SK-N-SH treated with all-trans-retinoic acid at 6 μM for 48 hours (cell line): ENCODE results near the gene GYG1.

Experiments
- ATAC-seq: fragments of 200-7000 bp; cut with Tn5 transposase; 3 replicates; pipeline ENCODE4 v1.9.1; 2020; ENCODE audit warnings: mild to moderate bottlenecking, moderate library complexity
- ARNTL ChIP-seq: fragments of 450-650 bp; formaldehyde crosslinking; IDR thresholded peaks from 2 replicates; pipeline ENCODE4 v1.5.0; 2020; ENCODE audit warnings: low read depth, mild to moderate bottlenecking, moderate library complexity, borderline replicate concordance
- BACH2 ChIP-seq: fragments of 250-450 bp; sonication (Bioruptor Pico); IDR thresholded peaks from 2 replicates; pipeline ENCODE4 v1.9.0; 2021; ENCODE audit warnings: mild to moderate bottlenecking, borderline replicate concordance
- CSDC2 ChIP-seq: fragments of 250-450 bp; sonication (Bioruptor Pico); IDR thresholded peaks from 2 replicates; pipeline ENCODE4 v1.5.0; 2020; ENCODE audit warnings: mild to moderate bottlenecking, moderate library complexity
- ESRRG ChIP-seq: fragments of 250-450 bp; sonication (Bioruptor Pico); IDR thresholded peaks from 2 replicates; pipeline ENCODE4 v1.6.1; 2021; ENCODE audit warnings: mild to moderate bottlenecking
- GLIS3 ChIP-seq: fragments of 250-450 bp; sonication (Bioruptor Pico); IDR thresholded peaks from 2 replicates; pipeline ENCODE4 v1.5.0; 2020; ENCODE audit warnings: mild to moderate bottlenecking, moderate library complexity
- RARB ChIP-seq: fragments of 250-450 bp; sonication (Bioruptor Pico); IDR thresholded peaks from 2 replicates; pipeline ENCODE4 v1.8.0; 2021; ENCODE audit warnings: mild to moderate bottlenecking, moderate library complexity
- SNAI2 ChIP-seq: fragments of 250-450 bp; sonication (Bioruptor Pico); IDR thresholded peaks from 2 replicates; pipeline ENCODE4 v1.5.0; 2020; ENCODE audit warnings: mild to moderate bottlenecking, moderate library complexity
- TCF4 ChIP-seq: fragments of 250-450 bp; sonication (Bioruptor Pico); IDR thresholded peaks from 2 replicates; pipeline ENCODE4 v1.8.0; 2021; ENCODE audit warnings: mild to moderate bottlenecking, moderate library complexity, borderline replicate concordance
- TOX ChIP-seq: fragments of 250-450 bp; sonication (Bioruptor Pico); IDR thresholded peaks from 2 replicates; pipeline ENCODE4 v1.8.0; 2021; ENCODE audit warnings: mild to moderate bottlenecking, moderate library complexity, borderline replicate concordance
- ZC3H10 ChIP-seq: fragments of 250-450 bp; sonication (Bioruptor Pico); IDR thresholded peaks from 2 replicates; pipeline ENCODE4 v1.5.1; 2021; ENCODE audit warnings: mild to moderate bottlenecking, moderate library complexity
- ZFP30 ChIP-seq: fragments of 450-650 bp; formaldehyde crosslinking; IDR thresholded peaks from 2 replicates; pipeline ENCODE4 v1.5.0; 2022; ENCODE audit warnings: mild to moderate bottlenecking, moderate library complexity
- ZNF565 ChIP-seq: fragments of 450-650 bp; formaldehyde crosslinking; conservative IDR thresholded peaks from 2 replicates; pipeline ENCODE4 v1.5.0; 2020; ENCODE audit warnings: low read depth, mild to moderate bottlenecking, moderate library complexity
- ZNF70 ChIP-seq: fragments of 450-650 bp; formaldehyde crosslinking; IDR thresholded peaks from 2 replicates; pipeline ENCODE4 v1.5.0; 2020; ENCODE audit warnings: mild to moderate bottlenecking, moderate library complexity
- ZNF8 ChIP-seq: fragments of 450-650 bp; formaldehyde crosslinking; IDR thresholded peaks from 2 replicates; pipeline ENCODE4 v1.5.0; 2020; ENCODE audit warnings: mild to moderate bottlenecking, moderate library complexity
- TF ChIP-seq, protein P1 (sequence below): fragments of 250-450 bp; sonication (Bioruptor Pico); IDR thresholded peaks from 2 replicates; pipeline ENCODE4 v1.5.1; 2021; ENCODE audit warnings: mild to moderate bottlenecking, moderate library complexity
- TF ChIP-seq, protein P2 (sequence below): fragments of 250-450 bp; sonication (Bioruptor Pico); IDR thresholded peaks from 2 replicates; pipeline ENCODE4 v1.5.0; 2020; ENCODE audit warnings: mild to moderate bottlenecking, moderate library complexity
- TF ChIP-seq, protein P3 (sequence below): fragments of 250-450 bp; sonication (Bioruptor Pico); IDR thresholded peaks from 2 replicates; pipeline ENCODE4 v1.8.0; 2021; ENCODE audit warnings: low read depth, mild to moderate bottlenecking, moderate library complexity, borderline replicate concordance
- TF ChIP-seq, protein P4 (sequence below): fragments of 250-450 bp; sonication (Bioruptor Pico); IDR thresholded peaks from 2 replicates; pipeline ENCODE4 v1.8.0; 2020; ENCODE audit warnings: mild to moderate bottlenecking, moderate library complexity, borderline replicate concordance

Gene GYG1

DNA sequence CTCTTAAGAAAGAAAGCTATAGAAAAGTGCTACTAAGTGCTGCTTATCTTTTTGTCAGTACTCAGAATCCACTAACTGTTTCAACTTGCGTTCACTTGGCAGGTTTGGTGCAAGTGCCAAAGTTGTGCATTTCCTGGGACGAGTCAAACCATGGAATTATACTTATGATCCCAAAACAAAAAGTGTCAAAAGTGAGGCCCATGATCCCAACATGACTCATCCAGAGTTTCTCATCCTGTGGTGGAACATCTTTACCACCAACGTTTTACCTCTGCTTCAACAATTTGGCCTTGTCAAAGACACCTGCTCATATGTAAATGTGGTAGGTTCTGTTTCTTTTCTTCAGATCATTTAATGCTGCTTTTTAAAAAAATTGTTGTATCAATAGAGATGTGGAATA lies 32.6 kb downstream of the GYG1 start:
- TF ChIP-seq, protein P1, sequence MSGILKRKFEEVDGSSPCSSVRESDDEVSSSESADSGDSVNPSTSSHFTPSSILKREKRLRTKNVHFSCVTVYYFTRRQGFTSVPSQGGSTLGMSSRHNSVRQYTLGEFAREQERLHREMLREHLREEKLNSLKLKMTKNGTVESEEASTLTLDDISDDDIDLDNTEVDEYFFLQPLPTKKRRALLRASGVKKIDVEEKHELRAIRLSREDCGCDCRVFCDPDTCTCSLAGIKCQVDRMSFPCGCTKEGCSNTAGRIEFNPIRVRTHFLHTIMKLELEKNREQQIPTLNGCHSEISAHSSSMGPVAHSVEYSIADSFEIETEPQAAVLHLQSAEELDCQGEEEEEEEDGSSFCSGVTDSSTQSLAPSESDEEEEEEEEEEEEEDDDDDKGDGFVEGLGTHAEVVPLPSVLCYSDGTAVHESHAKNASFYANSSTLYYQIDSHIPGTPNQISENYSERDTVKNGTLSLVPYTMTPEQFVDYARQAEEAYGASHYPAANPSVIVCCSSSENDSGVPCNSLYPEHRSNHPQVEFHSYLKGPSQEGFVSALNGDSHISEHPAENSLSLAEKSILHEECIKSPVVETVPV (CRISPR knock-in tag), result no peak
- TF ChIP-seq RARB (no peak), CSDC2 (CRISPR knock-in tag) (no peak), ZFP30 (no peak), GLIS3 (CRISPR knock-in tag) (no peak), ARNTL (no peak)
- no peak for ATAC-seq

DNA sequence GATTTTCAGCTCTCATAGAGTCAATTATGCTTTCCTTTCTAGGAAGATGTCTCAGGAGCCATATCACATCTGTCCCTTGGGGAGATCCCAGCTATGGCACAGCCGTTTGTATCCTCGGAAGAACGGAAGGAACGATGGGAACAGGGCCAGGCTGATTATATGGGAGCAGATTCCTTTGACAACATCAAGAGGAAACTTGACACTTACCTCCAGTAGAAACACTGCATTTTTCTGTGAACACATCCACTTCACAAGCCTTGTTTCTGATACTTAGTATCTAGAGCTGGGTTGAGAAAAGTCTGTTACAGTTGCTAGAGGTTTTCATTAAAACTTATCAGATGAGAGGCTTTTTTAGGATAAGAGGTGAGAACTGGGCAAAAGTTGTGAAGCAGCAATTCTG lies 35.4 kb downstream of the GYG1 start:
- no peak for ATAC-seq
- TF ChIP-seq ARNTL (no peak), GLIS3 (CRISPR knock-in tag) (no peak), CSDC2 (CRISPR knock-in tag) (no peak), TCF4 (CRISPR knock-in tag) (no peak), SNAI2 (CRISPR knock-in tag) (no peak), ZNF565 (CRISPR knock-in tag) (no peak), BACH2 (CRISPR knock-in tag) (no peak)
- TF ChIP-seq, protein P2, sequence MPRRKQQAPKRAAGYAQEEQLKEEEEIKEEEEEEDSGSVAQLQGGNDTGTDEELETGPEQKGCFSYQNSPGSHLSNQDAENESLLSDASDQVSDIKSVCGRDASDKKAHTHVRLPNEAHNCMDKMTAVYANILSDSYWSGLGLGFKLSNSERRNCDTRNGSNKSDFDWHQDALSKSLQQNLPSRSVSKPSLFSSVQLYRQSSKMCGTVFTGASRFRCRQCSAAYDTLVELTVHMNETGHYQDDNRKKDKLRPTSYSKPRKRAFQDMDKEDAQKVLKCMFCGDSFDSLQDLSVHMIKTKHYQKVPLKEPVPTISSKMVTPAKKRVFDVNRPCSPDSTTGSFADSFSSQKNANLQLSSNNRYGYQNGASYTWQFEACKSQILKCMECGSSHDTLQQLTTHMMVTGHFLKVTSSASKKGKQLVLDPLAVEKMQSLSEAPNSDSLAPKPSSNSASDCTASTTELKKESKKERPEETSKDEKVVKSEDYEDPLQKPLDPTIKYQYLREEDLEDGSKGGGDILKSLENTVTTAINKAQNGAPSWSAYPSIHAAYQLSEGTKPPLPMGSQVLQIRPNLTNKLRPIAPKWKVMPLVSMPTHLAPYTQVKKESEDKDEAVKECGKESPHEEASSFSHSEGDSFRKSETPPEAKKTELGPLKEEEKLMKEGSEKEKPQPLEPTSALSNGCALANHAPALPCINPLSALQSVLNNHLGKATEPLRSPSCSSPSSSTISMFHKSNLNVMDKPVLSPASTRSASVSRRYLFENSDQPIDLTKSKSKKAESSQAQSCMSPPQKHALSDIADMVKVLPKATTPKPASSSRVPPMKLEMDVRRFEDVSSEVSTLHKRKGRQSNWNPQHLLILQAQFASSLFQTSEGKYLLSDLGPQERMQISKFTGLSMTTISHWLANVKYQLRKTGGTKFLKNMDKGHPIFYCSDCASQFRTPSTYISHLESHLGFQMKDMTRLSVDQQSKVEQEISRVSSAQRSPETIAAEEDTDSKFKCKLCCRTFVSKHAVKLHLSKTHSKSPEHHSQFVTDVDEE (CRISPR knock-in tag), result no peak
- TF ChIP-seq, protein P1 (CRISPR knock-in tag), result no peak
- TF ChIP-seq, protein P3, sequence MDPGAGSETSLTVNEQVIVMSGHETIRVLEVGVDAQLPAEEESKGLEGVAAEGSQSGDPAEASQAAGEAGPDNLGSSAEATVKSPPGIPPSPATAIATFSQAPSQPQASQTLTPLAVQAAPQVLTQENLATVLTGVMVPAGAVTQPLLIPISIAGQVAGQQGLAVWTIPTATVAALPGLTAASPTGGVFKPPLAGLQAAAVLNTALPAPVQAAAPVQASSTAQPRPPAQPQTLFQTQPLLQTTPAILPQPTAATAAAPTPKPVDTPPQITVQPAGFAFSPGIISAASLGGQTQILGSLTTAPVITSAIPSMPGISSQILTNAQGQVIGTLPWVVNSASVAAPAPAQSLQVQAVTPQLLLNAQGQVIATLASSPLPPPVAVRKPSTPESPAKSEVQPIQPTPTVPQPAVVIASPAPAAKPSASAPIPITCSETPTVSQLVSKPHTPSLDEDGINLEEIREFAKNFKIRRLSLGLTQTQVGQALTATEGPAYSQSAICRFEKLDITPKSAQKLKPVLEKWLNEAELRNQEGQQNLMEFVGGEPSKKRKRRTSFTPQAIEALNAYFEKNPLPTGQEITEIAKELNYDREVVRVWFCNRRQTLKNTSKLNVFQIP (CRISPR knock-in tag), result no peak
- TF ChIP-seq, protein P4, sequence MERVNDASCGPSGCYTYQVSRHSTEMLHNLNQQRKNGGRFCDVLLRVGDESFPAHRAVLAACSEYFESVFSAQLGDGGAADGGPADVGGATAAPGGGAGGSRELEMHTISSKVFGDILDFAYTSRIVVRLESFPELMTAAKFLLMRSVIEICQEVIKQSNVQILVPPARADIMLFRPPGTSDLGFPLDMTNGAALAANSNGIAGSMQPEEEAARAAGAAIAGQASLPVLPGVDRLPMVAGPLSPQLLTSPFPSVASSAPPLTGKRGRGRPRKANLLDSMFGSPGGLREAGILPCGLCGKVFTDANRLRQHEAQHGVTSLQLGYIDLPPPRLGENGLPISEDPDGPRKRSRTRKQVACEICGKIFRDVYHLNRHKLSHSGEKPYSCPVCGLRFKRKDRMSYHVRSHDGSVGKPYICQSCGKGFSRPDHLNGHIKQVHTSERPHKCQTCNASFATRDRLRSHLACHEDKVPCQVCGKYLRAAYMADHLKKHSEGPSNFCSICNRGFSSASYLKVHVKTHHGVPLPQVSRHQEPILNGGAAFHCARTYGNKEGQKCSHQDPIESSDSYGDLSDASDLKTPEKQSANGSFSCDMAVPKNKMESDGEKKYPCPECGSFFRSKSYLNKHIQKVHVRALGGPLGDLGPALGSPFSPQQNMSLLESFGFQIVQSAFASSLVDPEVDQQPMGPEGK, result no peak

DNA sequence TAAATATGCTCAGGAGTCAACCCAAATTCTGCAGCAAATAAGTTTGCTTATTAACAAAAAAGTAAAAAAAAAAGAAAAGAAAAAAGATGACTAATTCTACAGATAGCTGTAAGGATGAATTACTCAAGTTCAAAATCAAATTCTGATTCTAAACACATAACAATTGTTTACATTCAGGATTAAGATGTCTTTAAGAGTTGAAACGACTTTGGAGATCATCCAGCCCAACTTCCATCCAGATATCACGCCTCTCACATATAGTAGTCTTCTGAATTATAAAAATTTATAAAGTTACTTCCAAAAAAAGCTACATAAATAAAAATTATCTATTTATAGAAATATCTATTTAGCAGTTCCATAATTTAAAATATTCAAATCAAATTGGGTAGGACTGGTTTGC lies 39.8 kb downstream of the GYG1 start:
- ATAC-seq, result no peak
- no peak for TF ChIP-seq CSDC2 (CRISPR knock-in tag)
- TF ChIP-seq ZNF70 (CRISPR knock-in tag), result no peak
- TF ChIP-seq ZC3H10, result no peak
- no peak for TF ChIP-seq GLIS3 (CRISPR knock-in tag)
- TF ChIP-seq RARB, result no peak
- TF ChIP-seq ARNTL, result no peak
- TF ChIP-seq TOX, result no peak
- no peak for TF ChIP-seq ZNF565 (CRISPR knock-in tag)
- TF ChIP-seq, protein P1 (CRISPR knock-in tag), result no peak
- TF ChIP-seq, protein P3 (CRISPR knock-in tag), result no peak
- no peak for TF ChIP-seq ESRRG
- no peak for TF ChIP-seq ZNF8 (CRISPR knock-in tag)
- no peak for TF ChIP-seq BACH2 (CRISPR knock-in tag)
- TF ChIP-seq, protein P2 (CRISPR knock-in tag), result no peak
